Endothelial cell of umbilical vein (primary cell): ENCODE measurements around the gene A1BG. TPM values are rescaled to one million over a fixed set of nuclear protein-coding genes. Genes with fewer than 3 reads are reported as not detected.

Source experiments
- BruUV-seq: library from RNA; stranded (reverse); fragments of 400-500 nt; replicated peaks from 2 replicates; lab custom pipeline; 2021; lab: Mats Ljungman, UMichigan
- CTCF ChIA-PET: fragments of 300-600, 350-600 bp; sonication (Branson Sonifier 250); formaldehyde crosslinking; loops from one replicate; lab custom pipeline; 2021; ENCODE audit warnings: antibody characterized with exemption, inconsistent platforms; lab: Charles Lee
- POLR2A ChIA-PET: fragments of 300-600, 350-600 bp; sonication (Branson Sonifier 250); formaldehyde crosslinking; loops from one replicate; lab custom pipeline; 2021; ENCODE audit warnings: antibody characterized with exemption, inconsistent platforms; lab: Charles Lee
- DNase-seq: peaks from one replicate; pipeline ENCODE4 v3.0.0-alpha.2; 2011; ENCODE audit warnings: low read depth, low spot score
- FAIRE-seq: peaks from 2 replicates; lab custom pipeline; 2011; peaks lifted over from hg19 to GRCh38; lab: Jason Lieb, UNC
- H2AFZ ChIP-seq: 2 replicates; pipeline ENCODE4 v1.6.0; 2012; ENCODE audit warnings: low read depth, low read length, control low read depth, inconsistent platforms
- H3K27ac ChIP-seq: 2 replicates; pipeline ENCODE4 v1.5.1; 2011; ENCODE audit warnings: low read depth, mild to moderate bottlenecking, control low read depth, low read length, moderate library complexity; ENCODE audit not compliant: insufficient read depth
- H3K27me3 ChIP-seq, 2 experiments: 2 replicates each; pipeline versions ENCODE4 v1.6.0 to v1.6.1; 2011; ENCODE audit warnings: low read length in 2 of 2, mixed read lengths in 1 of 2; ENCODE audit not compliant: control insufficient read depth in 2 of 2, insufficient read depth in 2 of 2
- H3K36me3 ChIP-seq, 2 experiments: 2 replicates in 1 of 2; 3 replicates in 1 of 2; pipeline ENCODE4 v1.5.1; 2011; ENCODE audit warnings: low read length in 2 of 2, mild to moderate bottlenecking in 1 of 2, moderate library complexity in 1 of 2; ENCODE audit not compliant: control insufficient read depth in 2 of 2, insufficient read depth in 2 of 2; ENCODE audit errors: extremely low read depth in 1 of 2
- H3K4me1 ChIP-seq: 3 replicates; pipeline ENCODE4 v1.5.1; 2011; ENCODE audit warnings: mild to moderate bottlenecking, low read length; ENCODE audit not compliant: control insufficient read depth, insufficient read depth; ENCODE audit errors: extremely low read depth
- H3K4me2 ChIP-seq: 2 replicates; pipeline ENCODE4 v1.6.1; 2011; ENCODE audit warnings: low read length, control low read depth, mixed read lengths; ENCODE audit not compliant: insufficient read depth
- H3K4me3 ChIP-seq, 3 experiments: fragments of 200-600 bp in 1 of 3; sonication (generic), shearing (Covaris generic) in 1 of 3; replicated peaks in 1 of 3; 2 replicates each; pipeline ENCODE4 v1.5.1; 2011 to 2016; ENCODE audit warnings: control low read depth in 3 of 3, low read length in 3 of 3, mild to moderate bottlenecking in 2 of 3, inconsistent platforms in 1 of 3, low read depth in 1 of 3, moderate library complexity in 1 of 3; ENCODE audit not compliant: insufficient read depth in 1 of 3
- H3K79me2 ChIP-seq: 2 replicates; pipeline ENCODE4 v1.6.0; 2012; ENCODE audit warnings: low read length, inconsistent platforms; ENCODE audit not compliant: control insufficient read depth, insufficient read depth
- H3K9ac ChIP-seq: replicated peaks from 2 replicates; pipeline ENCODE3; 2011; ENCODE audit warnings: low read length, control low read depth; ENCODE audit not compliant: insufficient read depth; ENCODE audit errors: extremely low read depth
- H3K9me1 ChIP-seq: replicated peaks from 3 replicates; pipeline ENCODE4 v1.6.0; 2011; ENCODE audit warnings: mild to moderate bottlenecking, low read length; ENCODE audit not compliant: control insufficient read depth, insufficient read depth; ENCODE audit errors: extremely low read depth
- H3K9me3 ChIP-seq: replicated peaks from 2 replicates; pipeline ENCODE4 v1.5.1; 2012; ENCODE audit warnings: low read length, inconsistent platforms; ENCODE audit not compliant: control insufficient read depth, insufficient read depth
- H4K20me1 ChIP-seq: replicated peaks from 2 replicates; pipeline ENCODE3; 2011; ENCODE audit warnings: mild to moderate bottlenecking, low read length; ENCODE audit not compliant: control insufficient read depth, insufficient read depth; ENCODE audit errors: extremely low read depth
- EZH2 ChIP-seq: IDR thresholded peaks from 2 replicates; pipeline ENCODE4 v1.6.1; 2012; ENCODE audit warnings: borderline replicate concordance, low read depth, mild to moderate bottlenecking, moderate library complexity, low read length, inconsistent platforms; ENCODE audit not compliant: severe bottlenecking
- GATA2 ChIP-seq: IDR thresholded peaks from 2 replicates; pipeline ENCODE4 v1.7.0; 2011; ENCODE audit warnings: low read depth, mild to moderate bottlenecking, moderate library complexity, mixed read lengths, low read length; ENCODE audit not compliant: insufficient read length, insufficient read depth
- POLR2AphosphoS5 ChIP-seq: IDR thresholded peaks from 2 replicates; pipeline ENCODE4 v1.6.1; 2012; ENCODE audit warnings: low read depth, mild to moderate bottlenecking, control low read depth, low read length, moderate library complexity; ENCODE audit not compliant: insufficient read depth
- dilution Hi-C: fragments of 300-500 bp; cut with MboI; formaldehyde crosslinking; loops from one replicate; pipeline ENCODE4 v1.15.0; 2019; ENCODE audit warnings: low sequenced_read_pairs; ENCODE audit not compliant: extremely low pct_ligation_motif_present
- intact Hi-C: fragments of 100-400 bp; cut with micrococcal nuclease; formaldehyde crosslinking; loops from one replicate; pipeline ENCODE4 v1.10.0; 2022
- polyA plus RNA-seq, 4 experiments: library from polyadenylated mRNA; depleted of rRNA in 3 of 4; stranded (reverse) in 3 of 4; unstranded in 1 of 4; fragments of >200 nt; gene quantifications; 2 replicates each; pipeline versions ENCODE4 v1.2.1 to v1.2.3, GENCODE V29; 2011 to 2012; ENCODE audit warnings: missing spikeins in 1 of 4
- total RNA-seq: library from RNA; stranded (reverse); gene quantifications from 2 replicates; pipeline ENCODE4 v1.2.3, GENCODE V29; 2021
- TF ChIP-seq, protein P1 (sequence below): IDR thresholded peaks from 2 replicates; pipeline ENCODE4 v1.6.1; 2011; ENCODE audit not compliant: insufficient read depth, insufficient read length

A1BG gene
- total and polyA plus RNA-seq, 2 donors (not counting 3 experiments of a cell fraction or from before 2014, with no cell fraction given): 2.3 to 3.7 TPM

DNA sequence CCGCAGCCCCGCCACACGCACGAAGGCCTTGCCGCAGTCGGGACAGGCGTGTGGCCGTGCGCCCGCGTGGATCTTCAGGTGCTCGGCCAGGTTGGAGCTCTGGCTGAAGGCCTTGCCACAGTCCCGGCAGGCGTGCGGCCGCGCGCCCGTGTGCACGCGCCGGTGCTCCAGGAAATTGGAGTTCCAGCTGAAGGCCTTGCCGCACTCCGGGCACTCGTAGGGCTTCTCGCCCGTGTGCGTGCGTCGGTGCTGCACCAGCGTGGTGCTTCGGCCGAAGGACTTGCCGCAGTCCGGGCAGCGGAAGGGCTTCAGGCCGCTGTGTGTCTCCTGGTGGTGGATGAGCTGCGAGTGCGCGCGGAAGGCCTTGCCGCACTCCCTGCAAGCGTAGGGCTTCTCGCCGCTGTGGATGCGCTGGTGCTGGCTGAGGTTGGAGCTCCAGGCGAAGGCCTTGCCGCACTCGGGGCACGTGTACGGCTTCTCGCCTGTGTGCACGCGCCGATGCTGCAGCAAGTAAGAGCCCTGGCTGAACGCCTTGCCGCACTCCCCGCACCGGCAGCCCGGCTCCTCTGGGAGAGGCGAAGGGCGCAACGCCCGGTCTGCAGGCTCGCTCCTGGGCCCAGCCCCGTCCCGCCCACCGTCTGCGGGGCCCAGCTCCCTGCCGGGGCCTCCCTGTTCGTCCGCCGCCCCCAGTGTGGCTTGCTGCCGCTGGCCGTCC, 3.6 kb upstream of the A1BG start:
- Histone ChIP-seq H3K79me2 (no peaks in the 10 kb centered on the region), H3K4me3 (peak overlapping the region in 1 of 3 experiments; percentile 6), H3K4me1 (peaks cover 8% of the 10 kb centered on the region), H3K27me3 (peaks cover 23 to 25% of the 10 kb centered on the region in 2 experiments), H3K4me2 (peak overlapping the region; percentile 21), H3K9me3 (no peaks in the 10 kb centered on the region), H2AFZ (peak overlapping the region; percentile 20), H3K27ac (no peak overlapping the region), H3K9me1 (no peaks in the 10 kb centered on the region), H3K36me3 (no peaks in the 10 kb centered on the region), H3K9ac (no peak overlapping the region), H4K20me1 (no peaks in the 10 kb centered on the region)
- CTCF ChIA-PET: no interaction called here
- DNase-seq: no peak
- intact Hi-C loops: no loop called here
- POLR2A ChIA-PET: no interaction called here
- FAIRE-seq: no peak
- dilution Hi-C loops: no loop called here
- no TSS peak for BruUV-seq
- TF ChIP-seq, protein P1, sequence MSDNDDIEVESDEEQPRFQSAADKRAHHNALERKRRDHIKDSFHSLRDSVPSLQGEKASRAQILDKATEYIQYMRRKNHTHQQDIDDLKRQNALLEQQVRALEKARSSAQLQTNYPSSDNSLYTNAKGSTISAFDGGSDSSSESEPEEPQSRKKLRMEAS: no peak
- TF ChIP-seq POLR2AphosphoS5 (no peak), EZH2 (peak; percentile 81)

DNA sequence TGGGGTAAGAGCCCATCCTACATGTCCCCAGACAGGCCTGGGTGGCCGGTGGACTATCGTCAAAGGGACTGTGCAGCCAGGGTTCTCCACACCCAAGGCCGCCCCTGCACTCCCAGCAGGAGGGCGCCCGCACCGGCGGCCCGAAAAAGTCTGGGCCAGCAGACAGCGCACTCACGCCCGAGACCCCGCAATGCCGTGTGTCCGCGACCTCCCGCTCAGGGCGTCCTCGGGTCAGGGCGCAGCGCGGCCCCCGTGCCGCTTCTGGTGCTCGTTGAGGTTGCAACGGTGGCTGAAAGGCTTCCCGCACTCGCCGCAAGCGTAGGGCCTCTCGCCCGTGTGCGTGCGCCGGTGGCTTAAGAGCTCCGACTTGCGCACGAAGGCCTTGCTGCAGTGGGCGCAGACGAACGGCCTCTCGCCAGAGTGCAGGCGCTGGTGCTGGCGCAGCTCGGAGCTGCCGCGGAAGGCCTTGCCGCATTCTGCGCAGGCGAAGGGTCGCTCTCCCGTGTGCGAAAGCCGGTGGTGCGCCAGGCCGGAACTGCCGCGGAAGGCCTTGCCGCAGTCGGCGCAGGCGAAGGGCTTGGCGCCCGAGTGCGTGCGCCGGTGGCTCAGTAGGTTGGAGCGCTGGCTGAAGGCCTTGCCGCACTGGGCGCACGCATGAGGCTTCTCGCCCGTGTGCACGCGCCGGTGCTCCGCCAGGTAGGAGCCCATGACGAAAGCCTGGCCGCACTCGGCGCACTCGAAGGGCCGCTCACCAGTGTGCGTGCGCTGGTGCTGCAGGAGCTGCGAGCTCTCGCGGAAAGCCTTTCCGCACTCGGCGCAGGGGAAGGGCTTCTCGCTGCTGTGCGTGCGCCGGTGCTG, 2.8 kb upstream of the A1BG start:
- peaks cover 5% of the 10 kb centered on the region for H3K4me1 ChIP-seq
- ChIA-PET POLR2A (no interaction called here), CTCF (interaction anchor here (0.9 kb wide), 1 partner anchor 16 kb away, joined by 3 read pairs; no protein-coding TSS in a partner anchor)
- peaks cover 23 to 26% of the 10 kb centered on the region in 2 experiments for H3K27me3 ChIP-seq
- H3K4me3 ChIP-seq: peak overlapping the region in 1 of 3 experiments; percentile 6
- dilution Hi-C loops (no loop called here), intact Hi-C loops (no loop called here)
- no peak overlapping the region for H3K9ac ChIP-seq
- DNase-seq (peak; percentile 54), FAIRE-seq (peak; percentile 58)
- H2AFZ ChIP-seq: no peak overlapping the region
- H3K4me2 ChIP-seq: no peak overlapping the region
- TF ChIP-seq GATA2 (no peak), EZH2 (peak; percentile 89)
- no peaks in the 10 kb centered on the region for H3K9me3 ChIP-seq
- no peaks in the 10 kb centered on the region for H4K20me1 ChIP-seq
- no peaks in the 10 kb centered on the region for H3K36me3 ChIP-seq
- H3K9me1 ChIP-seq: no peaks in the 10 kb centered on the region
- BruUV-seq: no TSS peak
- no peaks in the 10 kb centered on the region for H3K79me2 ChIP-seq
- H3K27ac ChIP-seq: no peak overlapping the region
